Measurements from ENCODE around the gene TLDC2.

- TF ChIP-seq POLR2A (IDR thresholded peaks at IDR 0.05; ENCODE audit: low read length) (no peak), GATA1 (IDR thresholded peaks at IDR 0.05; ENCODE audit: low read depth, low read length) (no peak)
These were observed 32.7 kb downstream of the TLDC2 start for GRCh38 chr20:36908603-36909002.

Data from erythroblast (primary cell).